GM19455 (cell line): ENCODE results near the gene LDLRAD2.

Experiments
- ATAC-seq: cut with Tn5 transposase; IDR thresholded peaks from one replicate; pipeline ENCODE4 v1.9.1; 2021; ENCODE audit not compliant: unreplicated experiment

The LDLRAD2 gene

GRCh38 chr1:21857840-21858670 lies 46.0 kb downstream of the LDLRAD2 start:
- no peak for ATAC-seq

- no peak for ATAC-seq
These were observed 47.7 kb downstream of the LDLRAD2 start for GRCh38 chr1:21859669-21860179.

- ATAC-seq: no peak
These were observed 48.9 kb downstream of the LDLRAD2 start for GRCh38 chr1:21860971-21861370.

GRCh38 chr1:21861602-21862429 lies 49.8 kb downstream of the LDLRAD2 start:
- no peak for ATAC-seq

- no peak for ATAC-seq
These were observed 51.9 kb downstream of the LDLRAD2 start for GRCh38 chr1:21863981-21864380.

GRCh38 chr1:21864730-21865129 lies 52.7 kb downstream of the LDLRAD2 start:
- ATAC-seq: no peak

GRCh38 chr1:21865609-21865942 lies 53.5 kb downstream of the LDLRAD2 start:
- ATAC-seq: no peak

GRCh38 chr1:21865943-21866706 lies 54.1 kb downstream of the LDLRAD2 start:
- peak; percentile 45 for ATAC-seq

GRCh38 chr1:21866707-21867043 lies 54.6 kb downstream of the LDLRAD2 start:
- ATAC-seq: no peak

GRCh38 chr1:21867451-21867996 lies 55.5 kb downstream of the LDLRAD2 start:
- no peak for ATAC-seq

GRCh38 chr1:21868482-21868881 lies 56.4 kb downstream of the LDLRAD2 start:
- ATAC-seq: no peak

GRCh38 chr1:21868941-21869454 lies 56.9 kb downstream of the LDLRAD2 start:
- ATAC-seq: no peak

GRCh38 chr1:21869620-21870121 lies 57.6 kb downstream of the LDLRAD2 start:
- ATAC-seq: no peak

GRCh38 chr1:21870611-21871010 lies 58.5 kb downstream of the LDLRAD2 start:
- ATAC-seq: no peak

- ATAC-seq: no peak
These were observed 59.9 kb downstream of the LDLRAD2 start for GRCh38 chr1:21871943-21872342.

- no peak for ATAC-seq
These were observed 60.5 kb downstream of the LDLRAD2 start for GRCh38 chr1:21872445-21873079.

- ATAC-seq: no peak
These were observed 61.1 kb downstream of the LDLRAD2 start for GRCh38 chr1:21873174-21873573.

- no peak for ATAC-seq
These were observed 61.7 kb downstream of the LDLRAD2 start for GRCh38 chr1:21873761-21874160.

- ATAC-seq: no peak
These were observed 62.3 kb downstream of the LDLRAD2 start for GRCh38 chr1:21874328-21874727.
